ENCODE data around the gene TSG101.

Gene TSG101

DNA sequence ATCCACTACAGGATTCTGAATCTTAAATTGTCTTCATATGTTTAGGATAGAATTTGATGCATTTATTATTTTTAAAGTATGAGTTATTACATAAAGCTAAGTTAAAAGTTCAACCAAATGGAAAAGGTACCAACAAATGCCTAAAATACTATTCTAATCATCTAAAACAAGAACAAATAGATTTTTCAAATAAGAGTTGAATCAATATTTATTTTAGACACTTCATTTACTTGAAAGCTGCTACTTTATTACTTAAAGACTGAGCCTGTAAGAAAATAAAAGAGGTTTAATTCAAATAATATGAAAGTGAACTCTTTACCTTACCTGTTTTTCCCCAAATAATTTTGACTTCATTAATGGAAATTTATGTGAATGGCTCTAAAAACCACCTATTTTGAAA, 54.2 kb downstream of the TSG101 start:
- no peak for TF ChIP-seq CTCF (IDR thresholded peaks at IDR 0.05; ENCODE audit: poor library complexity, severe bottlenecking)
- H3K27ac ChIP-seq (ENCODE audit: poor library complexity, severe bottlenecking) = no peak overlapping the region
- H3K4me3 ChIP-seq (ENCODE audit: severe bottlenecking) = no peak overlapping the region
- H3K9me3 ChIP-seq (ENCODE audit: severe bottlenecking) = no peaks in the 10 kb centered on the region
- DNase-seq (ENCODE audit: low spot score) (no peak), ATAC-seq (ENCODE audit: low read depth) (no peak)
- peaks cover 5% of the 10 kb centered on the region; the same call in 1 of the 2 replicates for H3K36me3 ChIP-seq (ENCODE audit: low read depth)
- H3K4me1 ChIP-seq (ENCODE audit: insufficient read depth, poor library complexity, severe bottlenecking) = no peaks in the 10 kb centered on the region
- H3K27me3 ChIP-seq (ENCODE audit: insufficient read depth, poor library complexity, severe bottlenecking) = no peaks in the 10 kb centered on the region

DNA sequence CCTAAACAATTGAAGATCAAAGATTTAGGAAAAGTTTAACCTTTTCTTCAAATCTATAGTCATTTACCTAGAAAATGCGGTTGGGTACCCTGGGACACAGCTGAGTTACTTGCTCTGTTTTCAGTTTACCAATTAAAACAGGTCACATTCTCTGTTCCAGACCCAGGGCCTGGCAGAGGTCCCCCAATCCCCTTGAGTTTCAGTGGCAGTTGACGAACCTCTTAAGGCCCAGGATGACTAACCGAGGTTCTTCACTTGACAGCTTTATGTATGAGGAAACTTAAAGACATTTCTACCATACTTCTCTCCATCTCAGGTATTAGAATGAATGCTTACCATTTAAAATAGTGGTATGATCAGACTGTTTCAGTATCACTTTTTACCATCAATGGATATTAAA, 54.7 kb downstream of the TSG101 start:
- ATAC-seq (ENCODE audit: low read depth) (no peak), DNase-seq (ENCODE audit: low spot score) (no peak)
- Histone ChIP-seq H3K9me3 (ENCODE audit: severe bottlenecking) (no peaks in the 10 kb centered on the region), H3K27me3 (ENCODE audit: insufficient read depth, poor library complexity, severe bottlenecking) (no peaks in the 10 kb centered on the region), H3K36me3 (ENCODE audit: low read depth) (peaks cover 5% of the 10 kb centered on the region; the same call in 1 of the 2 replicates), H3K4me1 (ENCODE audit: insufficient read depth, poor library complexity, severe bottlenecking) (no peaks in the 10 kb centered on the region), H3K4me3 (ENCODE audit: severe bottlenecking) (no peak overlapping the region), H3K27ac (ENCODE audit: poor library complexity, severe bottlenecking) (no peak overlapping the region)
- TF ChIP-seq CTCF (IDR thresholded peaks at IDR 0.05; ENCODE audit: poor library complexity, severe bottlenecking) = no peak

GRCh38 chr11:18468961-18469360, 57.8 kb downstream of the TSG101 start:
- DNase-seq (ENCODE audit: low spot score) (no peak), ATAC-seq (ENCODE audit: low read depth) (no peak)
- H3K4me3 ChIP-seq (ENCODE audit: severe bottlenecking) = no peak overlapping the region
- TF ChIP-seq CTCF (IDR thresholded peaks at IDR 0.05; ENCODE audit: poor library complexity, severe bottlenecking) = no peak
- H3K27me3 ChIP-seq (ENCODE audit: insufficient read depth, poor library complexity, severe bottlenecking) = no peaks in the 10 kb centered on the region
- H3K27ac ChIP-seq (ENCODE audit: poor library complexity, severe bottlenecking) = no peak overlapping the region
- no peaks in the 10 kb centered on the region for H3K9me3 ChIP-seq (ENCODE audit: severe bottlenecking)
- H3K36me3 ChIP-seq (ENCODE audit: low read depth) = peaks cover 5% of the 10 kb centered on the region; the same call in 1 of the 2 replicates
- no peaks in the 10 kb centered on the region for H3K4me1 ChIP-seq (ENCODE audit: insufficient read depth, poor library complexity, severe bottlenecking)

- Histone ChIP-seq H3K36me3 (ENCODE audit: low read depth) (peaks cover 5% of the 10 kb centered on the region; the same call in 1 of the 2 replicates), H3K27ac (ENCODE audit: poor library complexity, severe bottlenecking) (no peak overlapping the region), H3K27me3 (ENCODE audit: insufficient read depth, poor library complexity, severe bottlenecking) (no peaks in the 10 kb centered on the region), H3K4me3 (ENCODE audit: severe bottlenecking) (no peak overlapping the region), H3K9me3 (ENCODE audit: severe bottlenecking) (no peaks in the 10 kb centered on the region), H3K4me1 (ENCODE audit: insufficient read depth, poor library complexity, severe bottlenecking) (no peaks in the 10 kb centered on the region)
- ATAC-seq (ENCODE audit: low read depth) = no peak
- TF ChIP-seq CTCF (IDR thresholded peaks at IDR 0.05; ENCODE audit: poor library complexity, severe bottlenecking) = no peak
- DNase-seq (ENCODE audit: low spot score) = no peak
These were observed 58.7 kb downstream of the TSG101 start for GRCh38 chr11:18468059-18468458.

- no peak for ATAC-seq (ENCODE audit: low read depth)
- TF ChIP-seq CTCF (IDR thresholded peaks at IDR 0.05; ENCODE audit: poor library complexity, severe bottlenecking) = no peak
- no peaks in the 10 kb centered on the region for H3K36me3 ChIP-seq (ENCODE audit: low read depth)
These were observed 60.3 kb downstream of the TSG101 start for GRCh38 chr11:18466402-18466801.

More at GRCh38 chr11:18466402-18466801, 60.3 kb downstream of the TSG101 start:
- no peaks in the 10 kb centered on the region for H3K4me1 ChIP-seq (ENCODE audit: insufficient read depth, poor library complexity, severe bottlenecking)
- no peaks in the 10 kb centered on the region for H3K27me3 ChIP-seq (ENCODE audit: insufficient read depth, poor library complexity, severe bottlenecking)
- DNase-seq (ENCODE audit: low spot score) = no peak
- no peak overlapping the region for H3K27ac ChIP-seq (ENCODE audit: poor library complexity, severe bottlenecking)
- H3K4me3 ChIP-seq (ENCODE audit: severe bottlenecking) = no peak overlapping the region
- H3K9me3 ChIP-seq (ENCODE audit: severe bottlenecking) = no peaks in the 10 kb centered on the region
